ENCODE data around the gene QPRT. TPM values are rescaled to one million over a fixed set of nuclear protein-coding genes. Genes with fewer than 3 reads are reported as not detected.
"Not testable (repeated sequence)": the region's sequence is repeated elsewhere in the genome, so short reads cannot be mapped to it uniquely, and the experiment has no call there.

QPRT gene
- total RNA-seq, 2 donors from 2014 or later = 0.95 to 1.3 TPM

- no peaks in the 10 kb centered on the region for H3K9me3 ChIP-seq
- no peaks in the 10 kb centered on the region for H3K4me1 ChIP-seq (ENCODE audit: control insufficient read depth in 1 of 2, low read depth in 2 of 2)
- DNase-seq (ENCODE audit: low spot score) (no peak), ATAC-seq (ENCODE audit: insufficient number of reproducible peaks, low FRiP score, low read depth) (no peak)
- no peaks in the 10 kb centered on the region for H3K36me3 ChIP-seq
- H3K4me3 ChIP-seq = no peak overlapping the region
- H3K27me3 ChIP-seq (replicated peaks; ENCODE audit: insufficient read depth) = no peaks in the 10 kb centered on the region
- TF ChIP-seq CTCF (IDR thresholded peaks at IDR 0.05) = no peak
- H3K27ac ChIP-seq = no peak overlapping the region
These were observed 51.7 kb downstream of the QPRT start for GRCh38 chr16:29730649-29731048.

- not testable (repeated sequence) for H3K27ac ChIP-seq; ATAC-seq (ENCODE audit: insufficient number of reproducible peaks, low FRiP score, low read depth); H3K36me3 ChIP-seq; H3K4me3 ChIP-seq; DNase-seq (ENCODE audit: low spot score); H3K9me3 ChIP-seq; H3K27me3 ChIP-seq (replicated peaks; ENCODE audit: insufficient read depth); H3K4me1 ChIP-seq (ENCODE audit: control insufficient read depth in 1 of 2, low read depth in 2 of 2)
These were observed 53.0 kb downstream of the QPRT start for GRCh38 chr16:29731768-29732601.

- H3K27ac ChIP-seq = no peak overlapping the region
- H3K4me1 ChIP-seq (ENCODE audit: control insufficient read depth in 1 of 2, low read depth in 2 of 2) = no peaks in the 10 kb centered on the region
- DNase-seq (ENCODE audit: low spot score) = no peak
- no peaks in the 10 kb centered on the region for H3K9me3 ChIP-seq
- no peaks in the 10 kb centered on the region for H3K27me3 ChIP-seq (replicated peaks; ENCODE audit: insufficient read depth)
- H3K4me3 ChIP-seq = no peak overlapping the region
- ATAC-seq (ENCODE audit: insufficient number of reproducible peaks, low FRiP score, low read depth) = no peak
- no peak for TF ChIP-seq CTCF (IDR thresholded peaks at IDR 0.05)
- H3K36me3 ChIP-seq = no peaks in the 10 kb centered on the region
These were observed 55.8 kb downstream of the QPRT start for GRCh38 chr16:29734786-29735185.

GRCh38 chr16:29736112-29736511, 57.1 kb downstream of the QPRT start:
- no peaks in the 10 kb centered on the region for H3K9me3 ChIP-seq
- H3K36me3 ChIP-seq = no peaks in the 10 kb centered on the region
- no peak overlapping the region for H3K4me3 ChIP-seq
- TF ChIP-seq CTCF (IDR thresholded peaks at IDR 0.05) = no peak
- H3K27me3 ChIP-seq (replicated peaks; ENCODE audit: insufficient read depth) = no peaks in the 10 kb centered on the region
- no peaks in the 10 kb centered on the region for H3K4me1 ChIP-seq (ENCODE audit: control insufficient read depth in 1 of 2, low read depth in 2 of 2)
- H3K27ac ChIP-seq = no peak overlapping the region
- DNase-seq (ENCODE audit: low spot score) (no peak), ATAC-seq (ENCODE audit: insufficient number of reproducible peaks, low FRiP score, low read depth) (no peak)

GRCh38 chr16:29736764-29737163, 57.8 kb downstream of the QPRT start:
- DNase-seq (ENCODE audit: low spot score) (no peak), ATAC-seq (ENCODE audit: insufficient number of reproducible peaks, low FRiP score, low read depth) (no peak)
- Histone ChIP-seq H3K4me3 (no peak overlapping the region), H3K27me3 (replicated peaks; ENCODE audit: insufficient read depth) (no peaks in the 10 kb centered on the region), H3K9me3 (no peaks in the 10 kb centered on the region), H3K36me3 (no peaks in the 10 kb centered on the region), H3K4me1 (ENCODE audit: control insufficient read depth in 1 of 2, low read depth in 2 of 2) (no peaks in the 10 kb centered on the region), H3K27ac (no peak overlapping the region)
- no peak for TF ChIP-seq CTCF (IDR thresholded peaks at IDR 0.05)

- Histone ChIP-seq H3K4me3 (no peak overlapping the region), H3K36me3 (no peaks in the 10 kb centered on the region), H3K4me1 (ENCODE audit: control insufficient read depth in 1 of 2, low read depth in 2 of 2) (no peaks in the 10 kb centered on the region), H3K27me3 (replicated peaks; ENCODE audit: insufficient read depth) (no peaks in the 10 kb centered on the region), H3K27ac (no peak overlapping the region), H3K9me3 (no peaks in the 10 kb centered on the region)
- ATAC-seq (ENCODE audit: insufficient number of reproducible peaks, low FRiP score, low read depth) = no peak
- DNase-seq (ENCODE audit: low spot score) = no peak
- TF ChIP-seq CTCF (IDR thresholded peaks at IDR 0.05) = no peak
These were observed 58.7 kb downstream of the QPRT start for GRCh38 chr16:29737713-29738112.

Measured in thoracic aorta (tissue), 2 donors.